GM12873 (cell line): ENCODE measurements around the gene SH3BGRL3.

Experiments
- TF ChIP-seq, protein P1 (sequence below): IDR thresholded peaks from 2 replicates; pipeline ENCODE4 v1.5.1; 2012; ENCODE audit warnings: low read depth, mild to moderate bottlenecking, moderate library complexity, low read length, control low read depth; ENCODE audit not compliant: insufficient read depth; ENCODE audit errors: missing control alignments

The SH3BGRL3 gene

DNA sequence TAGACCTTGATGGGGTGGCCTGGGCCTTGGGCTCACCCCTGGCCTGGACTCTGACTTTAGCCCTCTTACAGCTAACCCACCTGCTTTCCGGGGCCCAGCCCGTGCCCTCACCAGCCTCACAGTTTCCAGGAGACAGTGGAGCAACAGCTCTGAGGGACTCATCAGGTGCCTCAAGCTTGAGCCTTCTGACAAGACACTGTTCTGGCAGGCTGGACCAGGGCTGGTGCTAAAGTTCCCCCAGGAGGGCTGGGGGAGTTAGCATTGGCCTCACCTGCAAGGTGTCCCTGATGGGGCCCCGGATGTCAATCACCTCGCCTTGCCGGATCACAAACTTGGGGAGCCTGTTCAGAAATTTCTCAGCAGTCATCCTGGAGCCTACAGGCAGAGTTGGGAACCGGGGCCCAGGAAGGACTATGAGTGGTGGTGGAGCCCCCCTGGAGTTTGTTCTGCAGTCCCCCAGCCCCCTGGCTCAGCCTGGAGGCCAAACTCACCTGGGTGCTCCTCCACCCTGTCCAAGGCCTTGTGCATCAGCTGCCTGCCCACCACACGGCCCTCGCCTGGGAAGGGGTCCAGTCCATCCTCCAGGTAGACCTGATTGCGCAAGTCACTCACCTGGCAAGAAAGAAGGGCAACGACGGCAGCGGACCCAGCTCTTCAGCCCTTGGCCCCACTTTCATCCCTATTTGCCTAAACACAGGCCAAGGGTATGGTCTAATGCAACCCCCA lies 4.1 kb downstream of the SH3BGRL3 start:
- TF ChIP-seq, protein P1, sequence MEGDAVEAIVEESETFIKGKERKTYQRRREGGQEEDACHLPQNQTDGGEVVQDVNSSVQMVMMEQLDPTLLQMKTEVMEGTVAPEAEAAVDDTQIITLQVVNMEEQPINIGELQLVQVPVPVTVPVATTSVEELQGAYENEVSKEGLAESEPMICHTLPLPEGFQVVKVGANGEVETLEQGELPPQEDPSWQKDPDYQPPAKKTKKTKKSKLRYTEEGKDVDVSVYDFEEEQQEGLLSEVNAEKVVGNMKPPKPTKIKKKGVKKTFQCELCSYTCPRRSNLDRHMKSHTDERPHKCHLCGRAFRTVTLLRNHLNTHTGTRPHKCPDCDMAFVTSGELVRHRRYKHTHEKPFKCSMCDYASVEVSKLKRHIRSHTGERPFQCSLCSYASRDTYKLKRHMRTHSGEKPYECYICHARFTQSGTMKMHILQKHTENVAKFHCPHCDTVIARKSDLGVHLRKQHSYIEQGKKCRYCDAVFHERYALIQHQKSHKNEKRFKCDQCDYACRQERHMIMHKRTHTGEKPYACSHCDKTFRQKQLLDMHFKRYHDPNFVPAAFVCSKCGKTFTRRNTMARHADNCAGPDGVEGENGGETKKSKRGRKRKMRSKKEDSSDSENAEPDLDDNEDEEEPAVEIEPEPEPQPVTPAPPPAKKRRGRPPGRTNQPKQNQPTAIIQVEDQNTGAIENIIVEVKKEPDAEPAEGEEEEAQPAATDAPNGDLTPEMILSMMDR = no peak

DNA sequence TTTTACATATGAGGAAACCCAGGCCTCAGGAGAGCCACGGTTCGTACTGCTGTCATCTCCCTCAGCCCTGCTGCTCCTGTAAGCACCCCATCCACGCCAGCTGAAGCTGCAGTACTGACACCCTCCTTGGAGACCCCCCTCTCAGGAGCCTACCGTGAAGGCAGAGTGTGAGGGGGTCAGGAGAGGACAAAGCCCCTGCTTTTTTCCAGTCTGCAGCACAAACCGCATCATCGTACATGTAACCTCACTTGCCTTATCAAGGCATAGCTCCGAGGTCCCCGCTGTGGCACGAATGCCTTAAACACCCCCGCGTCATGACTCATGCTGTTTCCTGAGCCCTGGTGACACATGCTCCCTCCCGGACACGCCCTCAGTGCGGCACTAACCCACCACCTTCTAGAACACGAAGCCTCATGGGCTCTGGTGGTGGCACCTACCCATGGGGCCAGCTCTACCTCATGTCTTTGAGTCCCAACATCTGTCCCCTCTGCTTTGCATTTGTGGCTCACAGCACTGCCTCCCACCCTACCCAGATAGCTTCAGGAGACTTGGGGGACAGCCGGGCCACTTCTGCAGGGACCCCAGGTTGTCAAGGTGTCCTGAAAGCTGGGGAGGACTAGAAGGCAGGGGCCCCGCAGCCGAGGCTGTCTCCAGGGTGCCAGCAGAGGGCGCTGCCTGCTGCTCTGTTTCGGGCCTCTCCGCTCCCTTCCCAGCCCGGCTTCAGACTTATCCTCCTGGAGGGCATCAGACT lies 4.9 kb downstream of the SH3BGRL3 start:
- TF ChIP-seq, protein P1 = peak; percentile 95

DNA sequence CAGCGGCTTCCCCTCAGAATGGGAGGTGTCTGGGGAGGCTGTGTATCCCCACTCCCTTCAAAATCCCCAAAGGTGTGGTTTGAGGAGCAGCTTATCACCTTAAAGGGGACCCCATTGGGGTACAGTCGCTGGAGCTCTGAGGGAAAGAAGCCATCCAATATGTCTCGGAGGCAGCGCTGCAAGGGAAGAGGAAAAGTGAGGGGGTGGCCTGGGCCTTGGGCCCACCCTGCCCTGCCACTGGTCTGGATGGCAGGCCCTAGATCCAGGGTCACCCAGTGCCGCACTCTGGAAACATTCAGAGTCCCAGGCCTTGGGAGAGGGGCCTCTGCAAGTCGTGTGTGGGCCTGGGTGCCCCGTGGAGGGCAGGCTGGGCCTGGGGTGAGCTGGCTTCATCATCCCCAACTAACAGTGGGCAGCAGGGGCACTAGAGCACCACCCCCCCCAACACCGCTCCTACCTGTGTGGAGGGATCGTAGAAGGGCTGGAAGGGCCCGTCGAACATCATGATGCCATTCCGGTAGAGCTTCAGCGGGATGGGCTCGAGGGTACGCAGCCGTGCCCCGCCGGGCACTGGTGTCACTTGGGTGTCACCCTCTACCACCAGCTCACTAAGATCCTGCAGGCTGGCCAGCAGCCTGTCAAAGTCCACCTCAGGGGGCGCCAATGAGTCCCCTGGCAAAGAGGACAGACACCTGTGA lies 5.6 kb downstream of the SH3BGRL3 start:
- TF ChIP-seq, protein P1 = peak; percentile 67

DNA sequence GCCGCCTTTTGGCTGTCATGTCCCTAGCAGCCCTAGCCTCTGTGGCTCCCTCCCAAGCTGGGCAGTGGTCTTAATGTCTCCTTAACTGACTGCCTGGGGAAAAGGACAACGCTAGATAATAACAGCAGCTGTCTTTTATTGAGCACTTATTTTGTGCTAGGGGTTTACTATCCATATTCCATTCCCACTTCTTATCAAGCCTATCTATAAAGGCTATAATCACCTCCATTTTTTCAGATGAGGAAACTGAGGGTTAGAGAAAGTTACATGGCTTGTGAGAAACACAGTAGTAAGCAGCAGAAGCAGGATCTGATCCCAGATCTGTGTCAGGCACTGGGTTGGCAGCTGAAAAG lies 6.2 kb downstream of the SH3BGRL3 start:
- TF ChIP-seq, protein P1 = no peak

DNA sequence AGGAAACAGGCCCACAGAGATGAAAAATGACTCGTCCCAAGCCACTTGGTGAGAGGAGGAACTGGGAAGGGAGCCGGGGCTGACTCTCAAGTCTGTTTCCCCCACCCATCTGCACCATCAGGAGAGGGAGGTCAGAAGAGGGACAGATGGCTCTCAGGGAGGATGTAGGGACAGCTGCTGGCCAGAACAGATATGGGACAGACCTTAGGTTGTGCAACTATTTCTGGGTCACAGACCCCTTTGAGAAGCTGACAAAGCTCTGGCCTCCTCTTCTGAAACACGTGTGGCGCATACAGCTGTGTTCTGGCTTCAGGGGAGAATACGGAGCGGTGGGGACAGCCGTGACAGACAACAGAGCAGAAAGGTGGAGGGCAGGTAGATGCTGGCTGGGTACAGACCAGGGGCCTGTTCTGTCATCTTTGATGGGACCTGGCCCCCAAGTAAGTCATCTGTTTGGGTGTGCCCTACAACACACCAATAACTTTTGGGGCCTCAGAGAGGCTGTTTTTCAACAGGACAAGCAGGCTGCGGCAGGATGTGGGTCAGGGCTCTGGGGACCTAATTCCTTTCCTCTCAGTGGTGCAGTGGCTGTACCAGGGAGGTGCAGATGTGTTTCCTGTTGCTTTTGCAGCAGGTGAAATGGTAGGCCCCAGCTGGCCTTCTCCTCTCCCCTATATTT lies 7.3 kb downstream of the SH3BGRL3 start:
- TF ChIP-seq, protein P1 = peak; percentile 59

DNA sequence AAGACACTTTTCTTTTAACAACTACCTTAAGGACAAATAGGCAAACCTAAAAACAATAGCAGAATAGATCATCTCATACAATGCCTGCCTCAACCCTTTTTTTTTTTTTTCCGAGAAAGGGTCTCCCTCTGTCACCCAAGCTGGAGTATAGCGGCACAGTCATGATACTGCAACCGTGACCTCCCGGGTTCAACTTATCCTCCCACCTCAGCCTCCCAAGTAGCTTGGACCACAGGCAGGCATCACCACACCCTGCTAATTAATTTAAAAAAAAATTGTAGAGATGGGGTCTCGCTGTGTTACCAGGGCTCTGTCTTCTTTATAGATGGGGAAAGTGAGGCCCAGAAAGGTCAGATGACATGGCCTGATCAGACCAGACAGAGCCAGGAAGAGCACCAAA lies 7.9 kb downstream of the SH3BGRL3 start:
- TF ChIP-seq, protein P1 = no peak
